Hindlimb muscle (tissue), 1 donor: Measurements from ENCODE around the gene LYST. TPM values are rescaled to one million over a fixed set of nuclear protein-coding genes. Genes with fewer than 3 reads are reported as not detected.

Experiments
- DNase-seq: peaks from one replicate; pipeline ENCODE4 v3.0.0-alpha.2; 2013
- polyA plus RNA-seq: library from polyadenylated mRNA; unstranded; fragments of 120-200 nt; gene quantifications from one replicate; pipeline ENCODE4 v1.2.1, GENCODE V29; 2013; ENCODE audit not compliant: insufficient read length

Gene LYST
- polyA plus RNA-seq, 1 donor = 5.8 TPM

DNA sequence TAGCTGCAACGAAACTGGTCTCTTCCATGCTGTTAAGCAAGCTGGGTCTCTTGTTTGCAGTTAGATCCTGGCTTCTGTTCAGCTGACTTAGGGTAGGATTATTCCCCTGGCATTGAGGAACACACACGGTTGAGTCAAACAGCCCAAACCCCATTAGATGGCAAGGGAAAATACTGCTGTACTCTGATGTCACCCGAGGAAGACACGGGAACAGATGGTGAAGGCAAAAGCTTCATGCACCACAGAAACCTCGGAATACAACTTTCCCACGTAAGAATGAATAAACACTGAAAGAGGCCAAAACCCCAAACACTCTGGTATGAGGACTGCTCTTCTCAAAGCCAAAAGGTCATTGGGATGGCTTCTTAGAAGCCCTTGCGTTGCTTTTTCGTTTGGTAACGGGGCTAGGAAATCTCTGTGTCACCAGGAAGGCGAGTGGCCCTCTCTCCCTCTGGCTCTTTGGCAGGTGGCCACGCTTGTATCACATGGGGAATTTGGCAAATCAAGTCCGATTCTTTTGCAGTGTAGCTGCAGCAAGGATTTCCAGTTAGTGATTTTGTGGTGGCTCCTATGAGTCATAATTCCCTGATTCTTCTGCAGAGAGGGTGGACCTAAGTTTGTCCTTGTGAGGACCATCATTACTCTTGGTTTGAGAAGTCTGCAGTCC is 16.7 kb upstream of the LYST start:
- peak; percentile 36 for DNase-seq

DNA sequence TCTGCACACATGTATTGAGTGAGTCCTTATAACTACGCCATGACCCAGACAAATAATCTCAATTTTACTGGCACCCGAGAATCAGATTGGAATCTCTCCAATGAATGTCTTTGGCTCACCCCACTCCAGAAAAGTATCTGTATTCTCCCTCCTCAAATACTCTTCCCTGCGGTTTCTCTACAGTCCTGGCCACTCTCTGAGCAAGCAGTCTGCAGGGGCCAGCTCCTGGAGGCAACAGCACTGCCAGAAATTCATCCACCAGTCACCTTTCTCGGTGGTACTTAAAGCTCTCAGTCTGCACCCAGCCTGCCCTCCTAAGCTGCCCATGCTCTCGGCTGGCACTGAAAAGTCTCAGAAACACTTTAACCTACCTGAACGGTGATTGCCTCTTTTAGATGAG is 16.1 kb upstream of the LYST start:
- no peak for DNase-seq

DNA sequence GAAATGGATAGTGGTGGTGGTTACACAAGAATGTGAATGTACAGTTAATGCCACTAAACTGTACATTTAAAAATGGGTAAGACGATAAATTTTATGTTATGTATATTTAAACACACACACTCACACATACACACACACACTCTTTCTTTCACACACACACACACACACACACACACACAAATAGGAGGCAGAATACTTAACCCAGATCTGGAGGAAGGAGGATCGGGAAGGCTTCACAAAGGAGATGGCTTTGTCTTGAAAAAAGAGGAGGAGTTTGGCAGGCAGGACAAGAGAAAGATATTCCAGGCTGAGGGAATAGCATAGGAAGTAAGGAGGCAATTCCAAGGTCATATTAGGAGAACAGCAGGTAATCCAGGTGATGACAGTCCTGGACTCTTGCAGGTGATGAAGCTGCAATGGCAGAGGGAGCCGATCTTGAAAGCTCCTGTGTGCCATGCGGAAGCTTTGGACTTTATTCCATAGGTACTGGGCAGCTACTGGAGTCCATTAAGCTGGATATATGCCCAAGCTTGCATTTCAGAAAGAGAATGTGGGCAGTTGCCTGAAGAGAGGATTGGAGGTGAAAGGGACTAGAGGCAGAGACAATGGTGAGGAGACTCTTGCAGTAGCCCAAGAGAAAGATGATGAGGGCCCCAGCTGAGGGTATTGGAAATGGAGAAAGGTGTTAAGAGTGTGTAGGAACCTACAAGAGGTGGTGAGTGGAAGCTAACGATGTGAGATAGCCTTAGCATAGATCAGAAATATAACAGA is 15.4 kb upstream of the LYST start:
- no peak for DNase-seq

DNA sequence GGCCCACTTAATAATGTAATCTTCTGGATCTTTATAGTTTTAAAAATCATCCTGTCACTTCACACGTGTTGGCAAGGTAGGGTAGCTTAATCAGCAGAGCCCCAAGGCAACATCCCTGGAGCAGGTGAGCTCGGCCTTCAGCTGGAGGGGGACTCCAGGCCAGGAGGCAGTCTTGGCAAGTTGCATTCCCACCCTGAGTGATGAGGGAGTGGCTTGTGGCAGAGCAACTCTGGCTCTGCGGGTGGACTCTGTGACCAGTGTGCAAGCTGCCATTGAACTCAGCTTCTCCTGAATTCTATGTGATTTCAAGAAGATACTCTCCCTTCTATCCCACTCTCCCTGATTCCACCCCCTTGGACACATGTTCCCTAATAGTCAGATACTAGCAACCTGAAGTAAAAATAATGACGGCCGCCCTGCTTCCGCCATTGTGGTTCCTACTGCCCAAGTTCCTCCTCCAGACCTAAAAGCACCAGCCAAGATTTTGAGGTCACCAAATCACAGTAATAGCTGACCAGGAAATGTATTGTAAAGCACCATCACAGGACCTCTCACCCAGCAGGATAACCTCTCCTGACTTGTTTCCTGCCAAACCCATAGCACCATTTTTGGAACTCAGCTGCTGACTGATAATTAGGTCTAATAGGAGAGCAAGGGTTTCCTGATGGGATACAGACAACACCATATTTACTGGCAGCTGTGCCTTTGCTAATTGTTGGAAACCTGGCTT is 11.5 kb upstream of the LYST start:
- no peak for DNase-seq

DNA sequence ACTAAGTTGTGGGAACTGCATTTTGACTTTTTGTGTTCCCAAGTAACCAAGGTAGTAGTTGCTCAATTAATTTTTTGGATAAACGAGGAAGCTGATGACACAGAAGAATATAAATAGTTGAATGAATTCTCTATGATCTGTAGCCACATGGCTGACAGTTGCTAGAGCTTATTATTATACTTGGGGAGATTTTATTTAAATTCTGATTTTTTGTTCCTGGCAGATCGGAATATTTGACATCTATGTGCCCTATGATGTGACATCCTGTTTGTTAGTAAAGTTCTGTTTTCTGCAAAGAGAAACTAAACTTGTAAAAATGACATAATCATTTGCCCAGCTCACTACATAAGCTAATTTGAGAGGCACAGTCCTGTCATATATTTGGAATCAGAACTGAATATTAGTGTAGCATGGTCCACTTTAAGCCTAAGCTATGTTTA is 9.7 kb upstream of the LYST start:
- DNase-seq = no peak

DNA sequence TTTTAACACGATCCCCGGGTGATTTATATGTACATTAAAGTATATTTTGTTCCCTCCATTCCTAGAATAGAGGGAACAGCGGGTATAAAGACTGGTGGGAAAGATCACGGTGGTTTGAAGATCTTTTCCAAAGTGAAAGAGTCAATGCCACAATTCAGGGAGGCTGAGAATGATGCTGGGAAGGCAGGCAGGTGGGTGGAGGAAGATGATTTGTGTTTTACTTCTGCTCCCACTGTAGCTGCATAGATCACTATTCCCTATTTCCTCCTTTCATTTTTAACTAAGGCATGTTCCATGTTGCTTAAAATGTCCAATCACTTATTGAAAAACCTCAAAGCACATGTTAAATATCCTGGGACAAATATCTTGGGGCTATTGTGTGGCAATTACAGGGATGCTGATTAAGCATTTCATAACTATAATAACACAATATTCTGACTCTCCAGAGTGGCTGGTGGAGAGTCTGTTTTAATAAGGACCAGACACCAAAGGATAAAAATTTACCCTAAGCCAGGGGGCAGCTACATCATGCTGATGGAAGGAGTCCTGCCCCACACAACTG is 8.4 kb upstream of the LYST start:
- no peak for DNase-seq

DNA sequence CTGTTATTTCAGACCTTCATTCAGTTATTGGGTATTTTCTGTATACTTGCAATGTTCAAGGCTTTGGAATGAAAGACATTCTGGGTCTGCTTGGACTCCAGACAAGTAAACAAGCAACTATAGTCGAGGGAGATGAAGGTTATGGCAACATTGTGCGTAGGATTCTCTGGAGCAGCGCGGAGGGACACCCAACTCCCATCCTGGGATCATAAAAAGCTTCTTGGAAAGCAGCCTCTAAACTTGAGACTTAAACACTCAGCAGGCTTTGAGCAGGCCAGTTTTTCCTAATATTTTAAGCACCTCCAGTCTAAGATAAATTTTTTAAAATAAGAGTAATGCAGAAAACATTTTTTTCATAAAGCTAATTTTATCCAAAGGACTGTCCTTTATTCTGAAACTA is 7.6 kb upstream of the LYST start:
- no peak for DNase-seq

DNA sequence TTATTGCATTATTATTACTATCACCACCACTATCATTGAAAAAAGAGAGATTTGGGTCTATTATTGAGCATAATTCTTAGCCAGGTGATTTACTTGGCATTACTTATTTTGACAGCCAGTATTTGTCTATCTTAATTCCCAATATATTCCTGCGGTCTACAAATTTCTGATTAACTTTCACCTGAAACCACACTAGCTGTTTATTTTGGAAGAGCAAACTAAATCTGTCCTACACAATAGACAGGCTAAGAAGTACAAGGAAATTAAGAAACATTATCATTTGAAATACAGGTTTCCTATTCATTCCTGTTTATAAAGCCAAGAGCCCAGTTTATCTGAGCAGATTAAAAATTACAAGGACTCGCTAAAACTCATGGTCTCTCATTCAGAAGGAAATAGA is 6.9 kb upstream of the LYST start:
- no peak for DNase-seq

DNA sequence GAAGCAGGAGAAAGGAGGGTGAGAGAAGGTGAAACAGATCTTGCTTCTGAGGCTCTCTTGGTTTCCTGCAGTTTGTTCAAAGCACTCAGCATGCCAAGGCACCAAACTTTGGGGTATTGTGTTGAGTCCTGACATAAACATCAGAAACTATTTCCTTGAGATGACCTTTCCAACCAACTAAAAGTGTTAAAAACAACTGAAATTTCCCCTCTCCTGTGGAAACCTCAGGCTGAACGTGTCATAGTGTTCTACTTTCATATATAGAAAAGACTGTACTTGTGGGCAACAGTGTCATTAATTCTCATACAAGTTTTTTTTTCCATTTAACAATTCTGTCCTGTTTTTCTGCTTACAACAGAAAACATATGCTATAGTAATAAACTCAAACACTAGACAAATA is 6.3 kb upstream of the LYST start:
- no peak for DNase-seq

DNA sequence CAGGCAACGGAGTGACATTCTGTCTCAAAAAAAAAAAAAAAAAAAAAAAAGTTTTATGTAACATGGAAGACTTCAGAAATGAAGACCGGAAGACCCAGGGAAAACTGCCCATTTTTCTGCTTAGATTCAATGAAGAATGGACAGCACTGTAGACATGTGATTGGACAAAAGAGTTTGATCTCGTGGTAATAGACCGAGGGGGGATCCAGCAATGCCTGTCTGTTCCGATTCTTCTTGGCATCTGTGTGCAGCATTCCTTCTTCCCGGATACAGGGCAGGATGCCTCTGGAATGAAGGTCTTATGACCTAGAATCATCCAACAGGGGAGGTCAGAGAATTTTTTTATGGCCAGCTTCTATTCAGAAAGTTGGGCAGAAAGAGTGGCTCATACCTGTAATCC is 5.6 kb upstream of the LYST start:
- DNase-seq = no peak

DNA sequence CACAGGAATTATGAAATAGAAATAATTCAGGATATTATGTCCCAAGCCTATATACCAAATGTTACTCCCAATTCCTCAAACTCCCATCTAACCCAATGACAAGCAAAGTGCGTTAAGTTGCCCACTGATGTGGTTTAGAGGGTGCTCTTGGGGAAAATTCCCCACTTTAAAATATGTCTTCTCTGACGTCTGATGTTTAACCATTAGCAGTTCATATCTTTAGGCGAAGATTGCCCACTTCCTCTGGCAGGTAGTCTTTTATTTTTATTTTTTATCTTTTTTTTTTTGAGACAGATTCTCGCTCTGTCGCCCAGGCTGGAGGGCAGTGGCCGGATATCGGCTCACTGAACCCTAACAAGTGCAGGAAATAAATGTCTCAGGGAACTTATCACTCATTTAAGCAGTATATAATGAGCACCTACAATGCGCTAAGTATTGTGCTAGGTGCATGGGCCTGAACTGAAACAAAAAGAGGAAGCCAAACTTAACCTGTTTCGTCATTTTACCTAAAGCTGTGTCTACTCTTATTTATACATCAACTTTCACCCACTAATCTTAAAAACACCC is 1.3 kb upstream of the LYST start:
- no peak for DNase-seq

DNA sequence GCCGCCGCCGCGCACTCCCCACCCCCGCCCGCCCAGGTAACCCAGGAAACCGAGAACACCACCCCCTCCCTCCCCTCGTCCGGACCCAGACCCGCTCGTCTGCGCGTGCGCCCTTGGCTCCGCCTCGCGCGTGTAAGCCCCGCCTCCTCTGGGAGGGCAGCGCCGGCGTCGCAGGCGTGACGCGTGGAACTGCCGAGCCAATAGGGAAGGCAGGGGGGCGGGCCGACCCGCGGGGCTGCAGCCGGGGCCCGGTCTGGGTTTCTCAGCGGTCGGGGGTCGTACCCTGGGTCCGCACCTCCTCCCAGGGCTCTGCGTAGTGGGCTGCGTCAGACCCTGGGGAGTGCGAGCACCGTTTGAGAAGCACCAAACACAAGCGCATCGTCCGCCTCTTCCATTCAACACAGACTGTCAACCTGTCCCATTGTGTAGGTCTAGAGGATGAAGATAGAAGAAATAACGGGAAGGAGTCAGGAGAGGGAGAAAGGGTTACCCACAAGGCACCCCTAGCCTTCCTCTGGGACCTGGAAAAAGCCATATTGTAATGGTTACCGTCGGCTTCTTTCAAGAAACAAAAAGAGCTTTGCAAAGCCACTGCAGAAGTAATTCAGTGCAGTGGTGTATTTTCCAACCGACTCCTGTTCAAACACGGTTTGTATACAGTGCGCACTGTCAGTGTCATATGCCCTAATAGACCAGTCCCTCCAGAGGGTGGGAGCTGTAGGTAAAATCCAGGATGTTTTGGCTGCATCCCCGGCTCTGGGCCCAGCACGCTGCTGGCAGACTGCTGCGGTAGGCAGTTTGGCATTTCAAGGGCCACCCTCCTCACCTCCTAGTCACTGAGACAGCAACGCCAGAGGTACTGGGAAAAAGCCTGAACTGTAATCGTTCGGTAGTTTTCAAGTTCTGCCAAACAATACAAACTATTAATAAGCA is 473 bp upstream of the LYST start:
- DNase-seq = peak; percentile 98

DNA sequence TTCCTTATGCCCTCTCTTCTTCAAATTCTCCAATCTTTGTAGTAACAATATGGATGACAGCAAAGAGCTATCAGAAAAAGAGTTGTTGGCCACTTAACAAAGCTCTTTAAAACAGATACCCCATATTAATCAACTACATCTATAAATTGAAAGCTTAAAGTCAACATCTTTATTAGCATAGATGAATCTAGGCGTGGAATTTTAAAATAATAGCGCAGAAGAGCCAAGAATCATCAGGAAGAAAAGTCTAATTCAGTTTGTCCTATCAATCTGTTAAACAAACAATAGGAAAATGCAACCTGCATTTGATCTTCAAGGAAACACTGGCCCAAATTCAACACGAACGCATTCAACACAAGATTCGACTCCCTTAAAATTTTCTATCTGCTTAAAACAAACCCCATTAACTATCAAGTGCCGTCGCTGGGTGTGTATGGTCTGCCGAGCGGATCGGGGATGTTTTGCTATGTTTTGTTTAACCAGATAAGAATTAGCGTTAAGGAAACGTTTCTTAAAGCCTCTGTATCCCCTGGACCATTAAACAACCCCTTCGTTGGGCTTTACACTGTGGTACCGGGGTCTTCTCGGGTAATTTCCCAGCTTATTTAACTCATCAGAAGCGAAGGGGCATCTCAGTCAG is 1.0 kb downstream of the LYST start:
- no peak for DNase-seq

DNA sequence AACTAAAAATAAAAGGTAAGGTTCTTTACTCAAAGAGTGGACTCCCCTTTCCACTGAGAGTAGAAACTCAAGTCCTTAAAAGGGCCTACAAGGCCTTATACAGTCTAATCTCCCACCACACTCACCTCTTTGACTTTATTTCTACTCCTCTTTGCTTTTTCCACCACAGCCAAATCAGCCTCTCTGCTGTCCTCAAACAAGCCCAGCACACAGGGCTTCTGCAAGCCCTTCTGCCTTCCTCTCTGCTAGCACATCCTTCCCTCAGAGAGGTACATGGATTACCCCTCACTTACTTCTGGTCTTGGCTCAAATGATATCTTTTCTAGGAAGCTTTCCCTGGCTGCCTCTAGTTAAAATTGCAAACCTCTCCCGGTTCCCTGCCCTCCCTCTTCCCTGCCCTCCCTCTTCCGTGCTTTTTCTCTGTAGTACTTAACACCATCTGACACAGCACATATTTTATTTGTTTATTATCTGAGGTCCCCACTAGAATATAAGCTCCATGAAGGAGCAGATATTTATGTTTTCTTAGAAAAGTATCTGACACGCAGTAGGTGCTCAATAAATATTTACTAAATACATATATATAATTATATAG is 1.7 kb downstream of the LYST start:
- DNase-seq = no peak

DNA sequence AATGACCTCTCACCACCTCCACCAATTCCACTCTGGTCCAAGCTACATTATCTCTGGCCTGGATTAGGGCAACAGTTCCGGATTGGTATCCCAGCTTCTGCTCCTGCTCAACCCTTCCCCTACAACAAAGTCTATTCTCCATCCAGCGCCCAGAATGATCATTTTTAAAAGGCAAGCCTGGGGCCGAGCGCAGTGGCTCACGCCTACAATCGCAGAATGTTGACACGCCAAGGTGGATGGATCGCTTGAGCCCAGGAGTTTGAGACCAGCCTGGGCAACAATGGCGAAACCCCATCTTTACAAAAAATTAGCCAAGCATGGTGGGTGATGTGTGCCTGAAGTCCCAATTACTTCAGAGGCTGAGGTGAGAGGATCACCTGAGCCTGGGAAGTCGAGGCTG is 2.2 kb downstream of the LYST start:
- DNase-seq = no peak

DNA sequence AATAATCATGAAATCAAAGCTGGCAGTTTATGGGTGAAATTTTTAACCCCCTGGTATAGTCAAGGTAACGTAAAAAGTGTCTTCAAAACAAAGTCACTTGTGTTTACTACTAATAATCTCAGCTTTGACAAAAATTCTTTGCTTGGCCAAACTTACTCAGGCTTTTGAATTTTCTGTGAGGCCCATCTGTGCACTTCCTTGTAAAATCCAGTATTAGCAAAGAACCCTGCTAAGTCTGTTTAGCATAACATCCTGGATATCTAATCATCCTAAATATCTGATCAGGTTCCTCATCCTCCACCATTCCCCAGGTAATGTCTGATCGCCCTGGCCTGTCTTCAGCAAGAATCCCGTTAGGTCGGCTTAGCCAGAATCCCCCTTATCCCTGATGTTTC is 3.0 kb downstream of the LYST start:
- DNase-seq = no peak

DNA sequence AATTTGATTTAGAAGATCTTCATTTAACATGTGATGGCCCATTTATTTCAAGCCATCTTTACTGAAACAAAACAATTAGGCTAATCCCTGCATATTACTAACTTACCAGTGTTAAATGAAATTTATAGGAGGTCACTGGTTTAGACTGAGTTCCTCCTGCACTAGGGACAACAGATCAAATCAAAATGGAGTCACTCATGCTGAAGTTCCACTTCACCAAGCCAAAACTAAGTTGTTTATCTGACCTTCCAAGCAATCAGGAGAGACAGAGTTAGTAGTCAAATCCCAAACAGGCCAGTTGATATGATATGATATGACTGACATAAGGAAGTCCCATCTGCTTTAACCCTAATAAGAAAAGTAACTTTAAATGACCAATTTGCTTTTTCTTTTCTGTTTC is 4.8 kb downstream of the LYST start:
- DNase-seq = no peak

DNA sequence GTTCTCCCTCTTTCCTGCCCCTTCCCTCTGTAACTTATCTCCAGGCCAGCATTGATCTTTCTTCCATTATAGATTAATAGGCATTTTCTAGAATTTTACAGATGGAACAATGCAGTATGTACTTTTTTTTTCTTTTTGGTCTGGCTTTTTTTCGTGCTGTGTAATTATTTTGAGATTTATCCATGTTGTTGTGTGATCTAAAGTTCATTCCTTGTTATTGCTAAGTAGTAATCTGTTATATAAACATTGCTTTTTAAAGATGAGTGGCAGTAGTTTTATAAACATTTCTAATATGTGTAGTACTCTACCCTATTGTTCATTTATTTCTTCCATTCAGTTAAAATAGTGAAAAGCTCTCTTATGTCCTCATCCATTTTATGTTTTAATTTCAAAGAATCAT is 5.9 kb downstream of the LYST start:
- DNase-seq = no peak

DNA sequence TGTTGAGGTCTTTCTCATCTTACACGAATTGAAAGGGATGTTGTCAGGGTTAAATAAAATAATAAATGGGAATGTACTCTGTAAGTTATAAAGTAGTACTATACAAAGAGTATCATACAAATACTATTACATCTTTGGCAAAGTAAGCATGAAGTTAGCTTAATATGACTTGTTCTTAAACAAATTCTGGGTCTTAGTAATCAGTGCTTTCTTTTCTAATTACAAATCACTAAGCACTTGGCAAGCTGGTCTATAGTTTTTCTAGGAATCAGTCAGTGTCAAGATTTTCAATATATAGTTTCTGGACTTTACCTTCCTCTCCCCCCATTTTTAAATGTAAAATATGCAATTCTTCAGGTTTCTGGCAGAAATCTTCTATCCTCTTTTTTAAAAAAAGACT is 6.9 kb downstream of the LYST start:
- no peak for DNase-seq

DNA sequence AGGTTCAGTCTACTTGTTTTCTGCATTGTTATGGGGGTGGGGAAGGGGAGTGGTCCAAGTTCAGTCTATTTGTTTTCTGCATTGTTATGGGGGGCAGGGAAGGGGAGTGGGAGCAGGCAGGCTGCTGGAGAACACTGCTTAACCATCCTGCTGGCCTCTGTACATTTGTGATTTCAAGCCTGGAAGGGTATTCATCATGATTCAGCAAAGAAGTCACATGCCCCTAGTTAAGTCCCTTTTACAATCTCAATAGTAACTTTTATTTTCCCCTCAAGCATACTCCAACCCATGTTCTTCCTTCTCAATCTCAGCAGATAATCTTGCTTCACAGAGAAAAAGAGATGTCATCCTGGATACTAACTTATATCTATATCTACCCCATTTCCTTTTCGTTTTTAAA is 7.9 kb downstream of the LYST start:
- DNase-seq = no peak

DNA sequence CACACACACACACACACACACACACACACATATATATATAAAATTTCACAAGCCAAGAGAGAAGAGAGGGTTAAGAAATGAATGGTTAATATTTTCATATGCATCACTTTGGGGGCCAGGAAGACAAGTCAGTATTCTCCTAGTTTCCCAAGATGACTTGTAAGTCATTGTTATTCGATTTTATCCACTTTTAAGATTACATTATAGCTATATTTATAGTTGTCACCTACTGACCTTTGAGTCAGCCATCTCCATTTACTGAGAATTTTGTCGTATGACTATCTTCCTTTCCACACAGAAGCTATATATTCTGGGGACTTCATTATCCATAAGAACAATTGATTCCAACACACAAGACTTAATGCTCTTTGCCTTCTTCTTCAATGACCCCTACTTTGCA is 8.9 kb downstream of the LYST start:
- no peak for DNase-seq
